ENCODE results near the gene PADI4.

- TF ChIP-seq TAF1 (IDR thresholded peaks at IDR 0.05; ENCODE audit: borderline replicate concordance, low read depth, low read length) (no peak), POLR2A (IDR thresholded peaks at IDR 0.05; ENCODE audit: low read depth, low read length) (no peak), POLR2AphosphoS5 (IDR thresholded peaks at IDR 0.05; ENCODE audit: low read depth, low read length) (no peak)
These were observed 32.4 kb downstream of the PADI4 start for GRCh38 chr1:17340358-17340757.
